GM23338 (cell line): ENCODE measurements around the gene DIP2C. TPM values are rescaled to one million over a fixed set of nuclear protein-coding genes. Genes with fewer than 3 reads are reported as not detected.

ENCODE experiments used
- EZH2 ChIP-seq: fragments of 200-600 bp; sonication (generic); IDR thresholded peaks from one replicate; pipeline ENCODE4 v1.8.0; 2017; ENCODE audit warnings: antibody characterized with exemption, mild to moderate bottlenecking, low read depth; ENCODE audit not compliant: unreplicated experiment
- EZH2phosphoT487 ChIP-seq: fragments of 200-600 bp; sonication (generic); IDR thresholded peaks from one replicate; pipeline ENCODE4 v1.8.1; 2018; ENCODE audit warnings: antibody characterized with exemption; ENCODE audit not compliant: unreplicated experiment
- JUNB ChIP-seq: IDR thresholded peaks from one replicate; pipeline ENCODE4 v1.6.1; 2016; ENCODE audit warnings: antibody characterized with exemption; ENCODE audit not compliant: unreplicated experiment
- NANOG ChIP-seq: IDR thresholded peaks from 2 replicates; pipeline ENCODE4 v1.6.1; 2016; ENCODE audit warnings: antibody characterized with exemption, borderline replicate concordance
- STAT1 ChIP-seq: IDR thresholded peaks from one replicate; pipeline ENCODE4 v1.6.1; 2016; ENCODE audit warnings: antibody characterized with exemption; ENCODE audit not compliant: unreplicated experiment
- ZNF114 ChIP-seq: fragments of 250-450 bp; sonication (Bioruptor Pico); IDR thresholded peaks from 2 replicates; pipeline ENCODE4 v1.5.0; 2020; ENCODE audit warnings: mild to moderate bottlenecking, moderate library complexity
- ZNF331 ChIP-seq: fragments of 250-450 bp; sonication (Bioruptor Pico); IDR thresholded peaks from 2 replicates; pipeline ENCODE4 v1.5.0; 2020; ENCODE audit warnings: low read depth, mild to moderate bottlenecking, moderate library complexity
- polyA plus RNA-seq: library from polyadenylated mRNA; unstranded; fragments of >200 nt; fragmentation: Nextera tagmentation; extraction: Ambion mirVana; gene quantifications from 2 replicates; pipeline ENCODE4 v1.2.1, GENCODE V29; 2016
- total RNA-seq: library from RNA; depleted of rRNA; stranded (reverse); fragments of >200 nt; shearing (Covaris generic); gene quantifications from 2 replicates; pipeline ENCODE4 v1.2.3, GENCODE V29; 2014
- TF ChIP-seq, protein P1 (sequence below): fragments of 250-450 bp; sonication (Bioruptor Pico); IDR thresholded peaks from 2 replicates; pipeline ENCODE4 v1.5.0; 2020; ENCODE audit warnings: mild to moderate bottlenecking, moderate library complexity
- TF ChIP-seq, protein P2 (sequence below): IDR thresholded peaks from one replicate; pipeline ENCODE4 v1.6.1; 2018; ENCODE audit warnings: antibody characterized with exemption; ENCODE audit not compliant: unreplicated experiment
- TF ChIP-seq, protein P3 (sequence below): IDR thresholded peaks from 2 replicates; pipeline ENCODE4 v1.6.1; 2016; ENCODE audit warnings: antibody characterized with exemption
- TF ChIP-seq, protein P4 (sequence below), 2 experiments: fragments of 200-600 bp in 1 of 2; sonication (generic) in 1 of 2; conservative IDR thresholded peaks; 2 replicates each; pipeline versions ENCODE4 v1.5.1 to v1.6.1; 2016 to 2017; ENCODE audit warnings: antibody characterized with exemption in 2 of 2, low read depth in 2 of 2, mild to moderate bottlenecking in 2 of 2, moderate library complexity in 1 of 2

DIP2C gene
- total and polyA plus RNA-seq, 2 experiments from 2014 or later: 5.1 to 7.7 TPM

DNA sequence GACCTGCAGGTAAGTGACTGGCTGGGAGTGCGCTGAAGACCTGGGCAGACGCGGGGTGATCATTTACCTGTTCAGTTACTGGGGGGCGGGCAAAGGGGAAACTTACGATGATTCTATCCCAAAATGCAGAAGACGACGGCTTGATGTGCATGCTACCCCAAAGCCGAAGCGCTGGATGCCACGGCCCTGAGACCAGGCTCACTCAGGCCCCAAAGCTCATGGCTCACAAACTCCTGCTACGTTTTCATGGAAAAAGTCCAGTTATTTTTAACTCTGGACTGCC, 200.6 kb downstream of the DIP2C start (continued):
- TF ChIP-seq, protein P1, sequence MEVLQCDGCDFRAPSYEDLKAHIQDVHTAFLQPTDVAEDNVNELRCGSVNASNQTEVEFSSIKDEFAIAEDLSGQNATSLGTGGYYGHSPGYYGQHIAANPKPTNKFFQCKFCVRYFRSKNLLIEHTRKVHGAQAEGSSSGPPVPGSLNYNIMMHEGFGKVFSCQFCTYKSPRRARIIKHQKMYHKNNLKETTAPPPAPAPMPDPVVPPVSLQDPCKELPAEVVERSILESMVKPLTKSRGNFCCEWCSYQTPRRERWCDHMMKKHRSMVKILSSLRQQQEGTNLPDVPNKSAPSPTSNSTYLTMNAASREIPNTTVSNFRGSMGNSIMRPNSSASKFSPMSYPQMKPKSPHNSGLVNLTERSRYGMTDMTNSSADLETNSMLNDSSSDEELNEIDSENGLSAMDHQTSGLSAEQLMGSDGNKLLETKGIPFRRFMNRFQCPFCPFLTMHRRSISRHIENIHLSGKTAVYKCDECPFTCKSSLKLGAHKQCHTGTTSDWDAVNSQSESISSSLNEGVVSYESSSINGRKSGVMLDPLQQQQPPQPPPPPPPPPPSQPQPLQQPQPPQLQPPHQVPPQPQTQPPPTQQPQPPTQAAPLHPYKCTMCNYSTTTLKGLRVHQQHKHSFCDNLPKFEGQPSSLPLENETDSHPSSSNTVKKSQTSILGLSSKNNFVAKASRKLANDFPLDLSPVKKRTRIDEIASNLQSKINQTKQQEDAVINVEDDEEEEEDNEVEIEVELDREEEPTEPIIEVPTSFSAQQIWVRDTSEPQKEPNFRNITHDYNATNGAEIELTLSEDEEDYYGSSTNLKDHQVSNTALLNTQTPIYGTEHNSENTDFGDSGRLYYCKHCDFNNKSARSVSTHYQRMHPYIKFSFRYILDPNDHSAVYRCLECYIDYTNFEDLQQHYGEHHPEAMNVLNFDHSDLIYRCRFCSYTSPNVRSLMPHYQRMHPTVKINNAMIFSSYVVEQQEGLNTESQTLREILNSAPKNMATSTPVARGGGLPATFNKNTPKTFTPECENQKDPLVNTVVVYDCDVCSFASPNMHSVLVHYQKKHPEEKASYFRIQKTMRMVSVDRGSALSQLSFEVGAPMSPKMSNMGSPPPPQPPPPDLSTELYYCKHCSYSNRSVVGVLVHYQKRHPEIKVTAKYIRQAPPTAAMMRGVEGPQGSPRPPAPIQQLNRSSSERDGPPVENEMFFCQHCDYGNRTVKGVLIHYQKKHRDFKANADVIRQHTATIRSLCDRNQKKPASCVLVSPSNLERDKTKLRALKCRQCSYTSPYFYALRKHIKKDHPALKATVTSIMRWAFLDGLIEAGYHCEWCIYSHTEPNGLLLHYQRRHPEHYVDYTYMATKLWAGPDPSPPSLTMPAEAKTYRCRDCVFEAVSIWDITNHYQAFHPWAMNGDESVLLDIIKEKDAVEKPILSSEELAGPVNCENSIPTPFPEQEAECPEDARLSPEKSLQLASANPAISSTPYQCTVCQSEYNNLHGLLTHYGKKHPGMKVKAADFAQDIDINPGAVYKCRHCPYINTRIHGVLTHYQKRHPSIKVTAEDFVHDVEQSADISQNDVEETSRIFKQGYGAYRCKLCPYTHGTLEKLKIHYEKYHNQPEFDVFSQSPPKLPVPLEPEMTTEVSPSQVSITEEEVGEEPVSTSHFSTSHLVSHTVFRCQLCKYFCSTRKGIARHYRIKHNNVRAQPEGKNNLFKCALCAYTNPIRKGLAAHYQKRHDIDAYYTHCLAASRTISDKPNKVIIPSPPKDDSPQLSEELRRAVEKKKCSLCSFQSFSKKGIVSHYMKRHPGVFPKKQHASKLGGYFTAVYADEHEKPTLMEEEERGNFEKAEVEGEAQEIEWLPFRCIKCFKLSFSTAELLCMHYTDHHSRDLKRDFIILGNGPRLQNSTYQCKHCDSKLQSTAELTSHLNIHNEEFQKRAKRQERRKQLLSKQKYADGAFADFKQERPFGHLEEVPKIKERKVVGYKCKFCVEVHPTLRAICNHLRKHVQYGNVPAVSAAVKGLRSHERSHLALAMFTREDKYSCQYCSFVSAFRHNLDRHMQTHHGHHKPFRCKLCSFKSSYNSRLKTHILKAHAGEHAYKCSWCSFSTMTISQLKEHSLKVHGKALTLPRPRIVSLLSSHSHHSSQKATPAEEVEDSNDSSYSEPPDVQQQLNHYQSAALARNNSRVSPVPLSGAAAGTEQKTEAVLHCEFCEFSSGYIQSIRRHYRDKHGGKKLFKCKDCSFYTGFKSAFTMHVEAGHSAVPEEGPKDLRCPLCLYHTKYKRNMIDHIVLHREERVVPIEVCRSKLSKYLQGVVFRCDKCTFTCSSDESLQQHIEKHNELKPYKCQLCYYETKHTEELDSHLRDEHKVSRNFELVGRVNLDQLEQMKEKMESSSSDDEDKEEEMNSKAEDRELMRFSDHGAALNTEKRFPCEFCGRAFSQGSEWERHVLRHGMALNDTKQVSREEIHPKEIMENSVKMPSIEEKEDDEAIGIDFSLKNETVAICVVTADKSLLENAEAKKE (CRISPR knock-in tag): no peak
- TF ChIP-seq, protein P2, sequence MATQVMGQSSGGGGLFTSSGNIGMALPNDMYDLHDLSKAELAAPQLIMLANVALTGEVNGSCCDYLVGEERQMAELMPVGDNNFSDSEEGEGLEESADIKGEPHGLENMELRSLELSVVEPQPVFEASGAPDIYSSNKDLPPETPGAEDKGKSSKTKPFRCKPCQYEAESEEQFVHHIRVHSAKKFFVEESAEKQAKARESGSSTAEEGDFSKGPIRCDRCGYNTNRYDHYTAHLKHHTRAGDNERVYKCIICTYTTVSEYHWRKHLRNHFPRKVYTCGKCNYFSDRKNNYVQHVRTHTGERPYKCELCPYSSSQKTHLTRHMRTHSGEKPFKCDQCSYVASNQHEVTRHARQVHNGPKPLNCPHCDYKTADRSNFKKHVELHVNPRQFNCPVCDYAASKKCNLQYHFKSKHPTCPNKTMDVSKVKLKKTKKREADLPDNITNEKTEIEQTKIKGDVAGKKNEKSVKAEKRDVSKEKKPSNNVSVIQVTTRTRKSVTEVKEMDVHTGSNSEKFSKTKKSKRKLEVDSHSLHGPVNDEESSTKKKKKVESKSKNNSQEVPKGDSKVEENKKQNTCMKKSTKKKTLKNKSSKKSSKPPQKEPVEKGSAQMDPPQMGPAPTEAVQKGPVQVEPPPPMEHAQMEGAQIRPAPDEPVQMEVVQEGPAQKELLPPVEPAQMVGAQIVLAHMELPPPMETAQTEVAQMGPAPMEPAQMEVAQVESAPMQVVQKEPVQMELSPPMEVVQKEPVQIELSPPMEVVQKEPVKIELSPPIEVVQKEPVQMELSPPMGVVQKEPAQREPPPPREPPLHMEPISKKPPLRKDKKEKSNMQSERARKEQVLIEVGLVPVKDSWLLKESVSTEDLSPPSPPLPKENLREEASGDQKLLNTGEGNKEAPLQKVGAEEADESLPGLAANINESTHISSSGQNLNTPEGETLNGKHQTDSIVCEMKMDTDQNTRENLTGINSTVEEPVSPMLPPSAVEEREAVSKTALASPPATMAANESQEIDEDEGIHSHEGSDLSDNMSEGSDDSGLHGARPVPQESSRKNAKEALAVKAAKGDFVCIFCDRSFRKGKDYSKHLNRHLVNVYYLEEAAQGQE: no peak
- TF ChIP-seq STAT1 (no peak), JUNB (no peak), ZNF331 (CRISPR knock-in tag) (no peak), ZNF114 (CRISPR knock-in tag) (no peak), EZH2phosphoT487 (no peak), EZH2 (no peak), NANOG (no peak)
- TF ChIP-seq, protein P3, sequence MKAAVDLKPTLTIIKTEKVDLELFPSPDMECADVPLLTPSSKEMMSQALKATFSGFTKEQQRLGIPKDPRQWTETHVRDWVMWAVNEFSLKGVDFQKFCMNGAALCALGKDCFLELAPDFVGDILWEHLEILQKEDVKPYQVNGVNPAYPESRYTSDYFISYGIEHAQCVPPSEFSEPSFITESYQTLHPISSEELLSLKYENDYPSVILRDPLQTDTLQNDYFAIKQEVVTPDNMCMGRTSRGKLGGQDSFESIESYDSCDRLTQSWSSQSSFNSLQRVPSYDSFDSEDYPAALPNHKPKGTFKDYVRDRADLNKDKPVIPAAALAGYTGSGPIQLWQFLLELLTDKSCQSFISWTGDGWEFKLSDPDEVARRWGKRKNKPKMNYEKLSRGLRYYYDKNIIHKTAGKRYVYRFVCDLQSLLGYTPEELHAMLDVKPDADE: no peak
- TF ChIP-seq, protein P4, sequence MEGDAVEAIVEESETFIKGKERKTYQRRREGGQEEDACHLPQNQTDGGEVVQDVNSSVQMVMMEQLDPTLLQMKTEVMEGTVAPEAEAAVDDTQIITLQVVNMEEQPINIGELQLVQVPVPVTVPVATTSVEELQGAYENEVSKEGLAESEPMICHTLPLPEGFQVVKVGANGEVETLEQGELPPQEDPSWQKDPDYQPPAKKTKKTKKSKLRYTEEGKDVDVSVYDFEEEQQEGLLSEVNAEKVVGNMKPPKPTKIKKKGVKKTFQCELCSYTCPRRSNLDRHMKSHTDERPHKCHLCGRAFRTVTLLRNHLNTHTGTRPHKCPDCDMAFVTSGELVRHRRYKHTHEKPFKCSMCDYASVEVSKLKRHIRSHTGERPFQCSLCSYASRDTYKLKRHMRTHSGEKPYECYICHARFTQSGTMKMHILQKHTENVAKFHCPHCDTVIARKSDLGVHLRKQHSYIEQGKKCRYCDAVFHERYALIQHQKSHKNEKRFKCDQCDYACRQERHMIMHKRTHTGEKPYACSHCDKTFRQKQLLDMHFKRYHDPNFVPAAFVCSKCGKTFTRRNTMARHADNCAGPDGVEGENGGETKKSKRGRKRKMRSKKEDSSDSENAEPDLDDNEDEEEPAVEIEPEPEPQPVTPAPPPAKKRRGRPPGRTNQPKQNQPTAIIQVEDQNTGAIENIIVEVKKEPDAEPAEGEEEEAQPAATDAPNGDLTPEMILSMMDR (conservative IDR thresholded peaks at IDR 0.05; ENCODE audit: low read depth in 2 of 2): no peak
